IPS-18a (cell line): Measurements from ENCODE around the gene PSME2.

Experiments used
- H3K27ac ChIP-seq: one replicate; pipeline ENCODE4 v1.5.1; 2013; ENCODE audit warnings: low read length
- H3K27me3 ChIP-seq: one replicate; pipeline ENCODE4 v1.6.1; 2013; ENCODE audit warnings: mild to moderate bottlenecking, low read length; ENCODE audit not compliant: control insufficient read depth, insufficient read depth
- H3K36me3 ChIP-seq: one replicate; pipeline ENCODE4 v1.6.1; 2013; ENCODE audit warnings: low read depth, low read length; ENCODE audit not compliant: control insufficient read depth
- H3K4me1 ChIP-seq: one replicate; pipeline ENCODE4 v1.6.1; 2013; ENCODE audit warnings: low read depth, low read length; ENCODE audit not compliant: control insufficient read depth
- H3K4me3 ChIP-seq: one replicate; pipeline ENCODE4 v1.5.1; 2013; ENCODE audit warnings: low read length
- H3K9ac ChIP-seq: one replicate; pipeline ENCODE4 v1.6.1; 2013; ENCODE audit warnings: mild to moderate bottlenecking, low read length, moderate library complexity
- H3K9me3 ChIP-seq: one replicate; pipeline ENCODE4 v1.6.1; 2013; ENCODE audit warnings: low read depth, low read length; ENCODE audit not compliant: control insufficient read depth

The PSME2 gene

DNA sequence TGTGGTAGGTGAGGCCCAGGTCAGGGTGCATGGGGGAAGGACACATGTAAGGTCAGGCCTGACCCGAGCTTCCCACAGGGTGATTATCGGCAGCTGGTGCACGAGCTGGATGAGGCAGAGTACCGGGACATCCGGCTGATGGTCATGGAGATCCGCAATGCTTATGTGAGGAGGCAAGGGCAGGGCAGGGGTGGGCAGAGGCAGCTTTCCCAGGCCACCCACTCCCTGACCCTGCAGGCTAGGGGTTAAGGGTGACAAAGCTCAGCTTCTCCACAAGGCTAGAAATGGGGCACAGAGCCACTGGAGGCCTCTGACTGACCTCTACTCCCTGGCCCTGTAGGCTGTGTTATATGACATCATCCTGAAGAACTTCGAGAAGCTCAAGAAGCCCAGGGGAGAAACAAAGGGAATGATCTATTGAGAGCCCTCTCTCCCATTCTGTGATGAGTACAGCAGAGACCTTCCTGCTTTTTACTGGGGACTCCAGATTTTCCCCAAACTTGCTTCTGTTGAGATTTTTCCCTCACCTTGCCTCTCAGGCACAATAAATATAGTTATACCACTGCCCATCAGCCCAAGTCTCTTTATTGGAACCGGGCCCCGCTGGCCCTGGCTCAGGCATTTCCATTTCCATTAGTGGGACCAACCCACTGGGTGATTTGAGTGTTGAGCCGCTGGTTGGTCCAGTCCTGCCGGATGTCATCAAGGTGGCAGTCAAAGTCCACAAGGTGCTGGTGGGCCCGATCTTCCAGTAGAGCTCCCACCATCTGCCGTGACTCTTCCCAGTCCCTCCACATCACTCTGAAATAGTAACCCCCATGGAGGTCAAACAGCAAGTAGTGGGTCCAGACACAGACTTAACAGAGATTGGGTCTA is 7.8 kb downstream of the PSME2 start:
- peaks cover 23% of the 10 kb centered on the region for H3K36me3 ChIP-seq
- H3K9ac ChIP-seq: no peak overlapping the region
- no peak overlapping the region for H3K27ac ChIP-seq
- no peak overlapping the region for H3K4me3 ChIP-seq
- no peaks in the 10 kb centered on the region for H3K9me3 ChIP-seq
- H3K27me3 ChIP-seq: no peaks in the 10 kb centered on the region
- H3K4me1 ChIP-seq: peaks cover 11% of the 10 kb centered on the region

DNA sequence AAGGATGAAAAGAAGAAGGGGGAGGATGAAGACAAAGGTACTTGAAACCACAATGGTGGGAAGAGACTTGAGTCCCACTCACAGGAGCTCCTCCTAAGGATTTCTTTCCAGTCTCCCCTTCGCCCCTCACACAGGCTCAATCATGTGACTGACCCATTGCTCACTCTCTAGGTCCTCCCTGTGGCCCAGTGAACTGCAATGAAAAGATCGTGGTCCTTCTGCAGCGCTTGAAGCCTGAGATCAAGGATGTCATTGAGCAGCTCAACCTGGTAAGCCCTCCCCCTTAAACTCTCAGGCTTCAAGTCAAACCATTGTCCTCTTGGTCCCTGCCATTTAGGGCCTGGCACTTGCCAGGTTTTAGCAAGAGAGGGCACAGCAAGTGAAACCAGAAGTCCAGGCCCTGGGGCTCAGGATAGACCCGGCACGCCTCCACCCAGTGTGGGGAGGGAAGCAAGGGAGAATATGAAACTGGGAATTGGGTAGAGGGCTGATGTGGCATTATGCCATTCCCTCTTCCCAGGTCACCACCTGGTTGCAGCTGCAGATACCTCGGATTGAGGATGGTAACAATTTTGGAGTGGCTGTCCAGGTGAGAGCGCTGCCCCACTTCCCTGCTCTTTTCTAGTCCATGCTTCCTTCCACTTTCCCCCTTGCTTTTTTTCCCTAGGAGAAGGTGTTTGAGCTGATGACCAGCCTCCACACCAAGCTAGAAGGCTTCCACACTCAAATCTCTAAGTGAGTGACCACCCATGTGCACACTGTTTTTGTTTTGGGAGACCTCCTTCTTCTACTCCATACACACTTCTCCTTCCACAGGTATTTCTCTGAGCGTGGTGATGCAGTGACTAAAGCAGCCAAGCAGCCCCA is 8.6 kb downstream of the PSME2 start:
- Histone ChIP-seq H3K4me1 (peaks cover 11% of the 10 kb centered on the region), H3K27me3 (no peaks in the 10 kb centered on the region), H3K27ac (no peak overlapping the region), H3K9me3 (no peaks in the 10 kb centered on the region), H3K9ac (no peak overlapping the region), H3K4me3 (no peak overlapping the region), H3K36me3 (peaks cover 21% of the 10 kb centered on the region)

DNA sequence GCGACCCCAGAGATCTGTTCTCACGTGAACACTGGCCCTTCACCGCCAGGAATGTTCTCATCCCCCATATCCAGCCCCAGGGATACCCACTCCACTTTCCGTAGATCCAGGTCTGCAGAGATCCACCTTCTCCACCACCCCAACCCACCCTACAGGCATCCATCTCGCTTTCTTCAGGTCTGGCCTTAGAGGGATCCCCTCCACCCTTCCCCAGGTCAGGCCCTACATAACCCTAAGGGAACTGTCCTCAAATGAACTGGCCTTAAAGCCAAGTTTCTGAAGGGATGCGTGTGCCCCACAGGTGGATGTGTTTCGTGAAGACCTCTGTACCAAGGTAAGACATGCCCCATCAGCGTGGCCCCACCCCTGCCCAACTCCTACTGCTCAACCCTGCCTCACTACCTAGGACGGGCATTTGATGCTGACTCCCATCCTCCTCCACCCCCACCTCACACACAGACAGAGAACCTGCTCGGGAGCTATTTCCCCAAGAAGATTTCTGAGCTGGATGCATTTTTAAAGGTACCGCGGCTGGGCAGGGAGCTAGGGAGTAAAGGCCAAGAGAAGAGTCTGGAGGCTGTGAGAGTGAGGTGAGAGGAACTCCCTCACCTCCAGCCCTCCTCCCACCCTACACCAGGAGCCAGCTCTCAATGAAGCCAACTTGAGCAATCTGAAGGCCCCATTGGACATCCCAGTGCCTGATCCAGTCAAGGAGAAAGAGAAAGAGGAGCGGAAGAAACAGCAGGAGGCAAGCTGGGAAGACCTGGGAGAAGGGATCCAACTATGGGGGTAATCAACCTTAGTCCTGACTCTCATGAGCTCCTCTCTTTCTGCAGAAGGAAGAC is 9.5 kb downstream of the PSME2 start:
- no peak overlapping the region for H3K9ac ChIP-seq
- peaks cover 11% of the 10 kb centered on the region for H3K4me1 ChIP-seq
- H3K9me3 ChIP-seq: no peaks in the 10 kb centered on the region
- peaks cover 21% of the 10 kb centered on the region for H3K36me3 ChIP-seq
- H3K27me3 ChIP-seq: no peaks in the 10 kb centered on the region
- no peak overlapping the region for H3K27ac ChIP-seq
- H3K4me3 ChIP-seq: peak overlapping the region; percentile 78

DNA sequence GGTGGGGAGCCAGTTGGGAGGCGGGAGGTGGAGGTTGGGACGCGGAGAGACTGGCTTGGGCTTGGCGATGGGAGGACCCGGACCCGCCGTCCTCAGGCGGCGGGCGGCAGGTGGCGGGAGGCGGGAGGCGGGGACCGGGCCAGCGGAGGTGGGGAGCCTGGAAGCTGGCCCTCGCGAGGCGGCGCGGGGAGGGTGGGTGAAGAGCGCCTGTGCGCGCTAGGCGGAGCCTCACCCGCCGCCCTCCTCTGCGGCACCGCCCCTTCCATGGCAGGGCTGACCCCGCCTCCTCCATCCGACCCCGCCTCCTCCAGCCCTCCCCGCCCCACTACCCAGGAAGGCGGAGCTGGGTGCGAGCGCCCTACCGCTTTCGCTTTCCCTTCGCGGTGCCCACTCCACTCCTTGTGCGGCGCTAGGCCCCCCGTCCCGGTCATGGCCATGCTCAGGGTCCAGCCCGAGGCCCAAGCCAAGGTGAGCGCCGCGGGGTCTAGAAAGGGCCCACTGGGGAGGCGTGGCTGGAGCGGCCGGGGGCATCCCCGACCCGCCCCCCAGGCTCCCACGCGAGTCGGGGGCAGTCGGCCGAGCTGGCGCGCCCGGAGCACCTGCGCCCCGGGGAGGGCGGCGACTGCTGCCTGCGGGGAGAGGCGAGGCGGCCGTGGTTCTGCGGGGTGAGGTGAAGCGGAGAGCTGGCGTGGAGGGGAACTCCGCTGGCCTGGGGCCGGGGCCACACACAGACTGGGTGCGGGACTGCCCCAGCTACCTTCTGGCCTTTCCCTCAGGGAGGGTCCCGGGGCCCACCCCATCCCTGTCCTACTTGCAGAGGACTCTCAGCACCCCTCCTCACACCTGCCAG is 10.4 kb downstream of the PSME2 start, which contains the start of gene PSME1:
Gene PSME1 (plus strand): TSS at position 361 of the 850 bp plus-strand sequence. CDS start 69 bp downstream, at position 430.
- Histone ChIP-seq H3K9me3 (no peaks in the 10 kb centered on the region), H3K27me3 (no peaks in the 10 kb centered on the region), H3K27ac (no peak within 1 kb of the TSS), H3K36me3 (peaks cover 21% of the 10 kb centered on the region), H3K4me3 (peak within 1 kb of the TSS; percentile 78), H3K4me1 (peaks cover 11% of the 10 kb centered on the region), H3K9ac (peak within 1 kb of the TSS; percentile 60)

DNA sequence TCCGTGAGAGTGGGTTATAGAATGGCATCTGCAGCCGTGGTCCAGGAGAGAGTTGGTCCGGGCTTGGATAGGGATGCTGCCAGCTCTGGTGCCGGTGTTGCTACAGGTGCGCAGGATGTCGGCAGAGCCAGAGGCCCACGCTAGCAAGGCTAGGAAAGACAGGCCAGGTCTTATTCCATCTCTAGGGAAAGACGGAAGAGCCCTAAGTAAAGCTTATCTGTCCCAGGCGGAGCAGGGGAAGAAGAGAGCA is 10.9 kb downstream of the PSME2 start:
- Histone ChIP-seq H3K27ac (no peak overlapping the region), H3K36me3 (peaks cover 21% of the 10 kb centered on the region)

DNA sequence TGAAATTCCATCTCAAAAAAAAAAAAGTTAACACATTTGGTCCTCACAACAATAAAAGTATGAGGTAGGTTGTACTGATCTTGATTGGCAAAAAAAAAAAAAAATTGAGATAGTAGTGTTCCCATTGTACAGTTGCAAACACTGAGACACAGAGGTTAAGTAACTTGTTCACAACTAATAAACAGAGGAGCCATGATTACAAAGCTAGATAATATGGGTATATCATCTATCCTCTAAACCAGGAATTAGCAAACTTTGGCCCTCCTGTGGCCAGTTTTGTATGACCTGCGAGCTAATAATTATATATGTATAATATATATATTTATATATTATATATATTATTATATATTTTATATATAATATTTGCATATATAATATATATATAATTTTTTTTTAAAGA is 12.7 kb downstream of the PSME2 start:
- Histone ChIP-seq H3K9me3 (no peaks in the 10 kb centered on the region), H3K9ac (no peak overlapping the region), H3K4me3 (no peak overlapping the region), H3K27ac (no peak overlapping the region), H3K36me3 (peaks cover 12% of the 10 kb centered on the region), H3K27me3 (no peaks in the 10 kb centered on the region), H3K4me1 (peaks cover 6% of the 10 kb centered on the region)

More for the DNA sequence above, 10.9 kb downstream of the PSME2 start:
- no peaks in the 10 kb centered on the region for H3K27me3 ChIP-seq
- H3K4me1 ChIP-seq: peaks cover 11% of the 10 kb centered on the region
- peak overlapping the region; percentile 78 for H3K4me3 ChIP-seq
- H3K9ac ChIP-seq: peak overlapping the region; percentile 19
- H3K9me3 ChIP-seq: no peaks in the 10 kb centered on the region

DNA sequence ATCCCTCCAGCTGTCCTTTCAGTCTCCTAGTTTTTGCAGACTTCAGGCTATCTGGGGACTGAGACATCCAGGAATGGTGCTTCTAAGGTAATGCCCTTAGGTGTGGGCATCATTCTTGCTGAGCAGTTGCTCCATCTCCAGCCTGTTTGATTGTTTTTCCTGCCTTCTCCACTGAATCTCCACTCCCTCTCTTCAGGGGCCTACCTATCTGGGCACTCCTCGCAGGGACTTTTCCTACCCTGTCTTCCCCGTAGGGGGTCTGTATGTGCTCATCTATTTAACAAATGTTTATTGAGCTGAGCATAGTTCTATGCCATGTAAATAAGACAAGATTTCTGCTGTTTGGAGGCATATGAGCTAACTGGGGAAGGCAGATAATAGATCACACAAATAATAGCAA is 13.4 kb downstream of the PSME2 start:
- no peak overlapping the region for H3K27ac ChIP-seq
- no peaks in the 10 kb centered on the region for H3K27me3 ChIP-seq
- no peak overlapping the region for H3K9ac ChIP-seq
- H3K4me3 ChIP-seq: no peak overlapping the region
- peaks cover 4% of the 10 kb centered on the region for H3K36me3 ChIP-seq
- peaks cover 6% of the 10 kb centered on the region for H3K4me1 ChIP-seq
- no peaks in the 10 kb centered on the region for H3K9me3 ChIP-seq

DNA sequence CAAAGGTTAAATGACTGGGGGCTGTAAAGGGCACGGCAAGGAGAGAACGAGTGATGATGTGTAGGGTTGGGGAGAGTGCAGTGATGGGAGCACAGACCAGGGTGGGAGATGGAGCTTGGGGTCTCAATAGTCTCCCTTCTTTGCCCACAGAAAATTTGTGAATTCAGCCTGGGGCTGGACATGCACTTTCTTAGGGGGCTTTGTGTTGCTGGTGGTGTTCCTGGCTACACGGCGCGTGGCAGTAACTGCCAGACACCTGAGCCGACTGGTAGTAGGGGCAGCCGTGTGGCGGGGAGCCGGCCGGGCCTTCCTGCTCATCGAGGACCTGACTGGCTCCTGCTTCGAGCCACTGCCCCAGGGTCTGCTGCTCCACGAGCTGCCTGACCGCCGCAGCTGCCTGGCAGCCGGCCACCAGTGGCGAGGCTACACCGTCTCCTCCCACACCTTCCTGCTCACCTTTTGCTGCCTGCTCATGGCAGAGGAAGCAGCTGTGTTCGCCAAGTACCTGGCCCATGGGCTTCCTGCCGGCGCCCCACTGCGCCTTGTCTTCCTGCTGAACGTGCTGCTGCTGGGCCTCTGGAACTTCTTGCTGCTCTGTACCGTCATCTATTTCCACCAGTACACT is 14.2 kb downstream of the PSME2 start:
- H3K27ac ChIP-seq: no peak overlapping the region
- H3K4me1 ChIP-seq: peaks cover 5% of the 10 kb centered on the region
- H3K9ac ChIP-seq: no peak overlapping the region
- no peak overlapping the region for H3K4me3 ChIP-seq
- H3K36me3 ChIP-seq: no peaks in the 10 kb centered on the region
- no peaks in the 10 kb centered on the region for H3K27me3 ChIP-seq
- H3K9me3 ChIP-seq: no peaks in the 10 kb centered on the region

DNA sequence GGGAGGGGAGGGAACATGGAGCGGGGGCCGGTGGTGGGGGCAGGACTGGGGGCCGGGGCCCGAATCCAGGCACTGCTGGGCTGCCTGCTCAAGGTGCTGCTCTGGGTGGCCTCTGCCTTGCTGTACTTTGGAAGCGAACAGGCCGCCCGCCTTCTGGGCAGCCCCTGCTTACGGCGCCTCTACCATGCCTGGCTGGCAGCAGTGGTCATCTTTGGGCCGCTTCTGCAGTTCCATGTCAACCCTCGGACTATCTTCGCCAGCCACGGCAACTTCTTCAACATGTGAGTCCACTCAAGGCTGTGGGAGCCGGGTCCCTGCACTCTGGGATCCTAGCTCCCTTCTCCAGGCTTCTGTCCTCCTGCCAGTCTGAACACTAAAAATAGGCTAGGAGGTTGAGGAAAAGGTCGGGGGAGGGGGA is 14.9 kb downstream of the PSME2 start:
- no peaks in the 10 kb centered on the region for H3K9me3 ChIP-seq
- no peak overlapping the region for H3K27ac ChIP-seq

DNA sequence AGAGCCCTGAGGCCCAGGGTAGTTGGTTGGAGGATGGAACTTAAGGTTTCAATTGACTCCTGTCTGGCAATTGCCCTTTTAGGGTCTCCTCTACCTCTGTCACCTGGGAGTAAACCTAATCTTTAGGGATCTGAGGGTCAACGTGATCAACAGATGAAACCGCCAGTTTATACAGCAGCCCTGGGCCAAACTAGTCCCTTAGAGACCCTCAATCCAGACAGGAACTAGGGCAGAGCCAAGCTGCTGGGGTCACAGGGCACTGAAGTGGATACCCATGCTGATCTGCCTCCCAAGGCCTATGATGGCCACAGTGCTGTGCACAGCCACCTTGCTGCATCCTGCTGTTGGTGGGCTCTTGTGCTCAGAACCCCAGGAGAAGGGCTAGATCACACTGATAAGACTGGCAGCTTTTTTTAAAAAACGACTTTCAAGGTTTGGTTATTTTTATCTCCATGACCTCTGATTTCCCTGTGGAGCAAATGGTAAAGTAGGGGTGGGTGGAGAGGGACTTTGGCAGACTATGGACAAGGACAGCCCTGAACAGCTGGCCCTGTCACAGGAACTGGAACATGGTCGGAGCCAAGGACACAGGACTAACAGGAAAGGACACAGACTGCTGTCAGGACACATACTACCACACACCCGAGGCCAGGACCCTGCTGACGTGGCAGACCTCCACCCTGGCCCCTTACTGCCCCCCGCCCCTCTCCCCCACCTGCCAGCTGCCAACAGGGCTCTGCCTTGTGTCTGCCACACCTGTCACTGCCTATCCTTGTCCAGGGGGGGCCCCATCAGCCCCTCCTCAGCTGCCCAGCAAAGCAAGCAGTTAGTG is 15.5 kb downstream of the PSME2 start:
- H3K27ac ChIP-seq: no peak overlapping the region
- no peak overlapping the region for H3K9ac ChIP-seq
- H3K36me3 ChIP-seq: no peaks in the 10 kb centered on the region
- no peaks in the 10 kb centered on the region for H3K4me1 ChIP-seq
- H3K9me3 ChIP-seq: no peaks in the 10 kb centered on the region
- no peaks in the 10 kb centered on the region for H3K27me3 ChIP-seq
- no peak overlapping the region for H3K4me3 ChIP-seq

More for the DNA sequence above, 14.9 kb downstream of the PSME2 start:
- no peaks in the 10 kb centered on the region for H3K36me3 ChIP-seq
- no peak overlapping the region for H3K9ac ChIP-seq
- H3K4me3 ChIP-seq: no peak overlapping the region
- no peaks in the 10 kb centered on the region for H3K4me1 ChIP-seq
- H3K27me3 ChIP-seq: no peaks in the 10 kb centered on the region
